ENCODE results near the gene KNOP1.

DNA sequence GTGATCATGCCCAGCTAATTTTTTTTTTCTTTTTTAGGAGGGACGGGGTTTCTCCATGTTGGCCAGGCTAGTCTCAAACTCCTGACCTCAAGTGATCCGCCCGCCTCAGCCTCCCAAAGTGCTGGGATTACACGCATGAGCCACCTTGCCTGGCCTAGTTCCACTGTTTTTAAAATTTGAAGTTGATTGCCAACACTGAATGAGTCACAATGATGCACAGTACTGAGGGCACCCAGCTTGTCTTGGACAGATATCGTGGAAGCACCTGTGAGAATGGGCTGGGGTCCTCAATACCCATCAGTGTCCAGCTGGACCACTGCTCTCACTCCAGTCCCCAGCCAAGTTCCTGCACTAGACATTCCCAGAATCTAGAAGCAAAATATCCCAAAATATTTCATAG lies 2.5 kb downstream of the KNOP1 start:
- TF ChIP-seq CTCF (IDR thresholded peaks at IDR 0.05 in 8 of 11, conservative IDR thresholded peaks at IDR 0.05 in 3 of 11), result no peak
- no peak for TF ChIP-seq POLR2A (IDR thresholded peaks at IDR 0.05)
